Raji (cell line): ENCODE measurements around the gene TNS1.

Source experiments
- POLR2A ChIP-seq: IDR thresholded peaks from 2 replicates; pipeline ENCODE4 v1.6.1; 2011; ENCODE audit warnings: low read depth, low read length, control low read depth; ENCODE audit not compliant: insufficient read depth

TNS1 gene

DNA sequence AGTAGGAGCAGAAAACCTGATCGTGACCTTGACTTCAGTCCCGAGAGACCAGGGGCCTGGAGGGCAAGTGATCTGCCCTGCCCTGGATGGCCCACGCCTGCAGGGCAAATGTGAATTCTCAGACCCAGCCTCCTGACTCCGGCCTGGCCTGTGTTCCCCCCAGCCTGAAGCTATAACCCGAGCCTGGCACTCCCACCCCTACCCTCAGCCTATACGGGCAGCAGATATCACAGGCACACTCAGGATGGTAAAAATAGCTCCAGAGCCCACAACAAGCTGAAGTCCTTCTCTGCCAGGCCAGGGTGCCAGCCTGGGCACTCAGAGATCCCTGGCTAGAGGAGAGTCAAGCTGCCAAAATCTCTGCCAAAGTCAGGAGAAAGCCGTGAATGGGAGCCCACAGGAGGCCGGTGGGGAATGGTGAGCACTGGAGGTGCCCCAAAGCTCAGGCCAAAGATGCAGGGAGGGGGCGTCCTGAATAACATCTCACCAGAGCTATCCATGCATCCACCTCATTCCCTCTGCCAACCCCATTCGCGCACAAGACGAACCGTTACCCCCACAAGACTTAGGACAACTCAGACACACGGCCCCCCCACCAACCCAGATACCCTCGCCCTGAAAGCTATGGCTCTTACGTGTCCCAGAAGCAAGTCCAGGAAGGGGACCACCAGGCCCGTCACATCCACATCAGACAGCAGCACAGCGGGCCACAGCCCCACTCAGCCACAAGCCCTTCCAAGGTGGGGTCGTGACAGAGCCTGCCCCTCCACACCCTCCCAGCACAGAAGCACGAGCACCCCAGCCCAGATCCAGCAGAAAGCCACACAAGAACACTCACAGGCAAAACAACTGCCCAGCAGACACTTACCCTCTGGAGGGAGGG, 144.9 kb downstream of the TNS1 start:
- TF ChIP-seq POLR2A, result no peak

DNA sequence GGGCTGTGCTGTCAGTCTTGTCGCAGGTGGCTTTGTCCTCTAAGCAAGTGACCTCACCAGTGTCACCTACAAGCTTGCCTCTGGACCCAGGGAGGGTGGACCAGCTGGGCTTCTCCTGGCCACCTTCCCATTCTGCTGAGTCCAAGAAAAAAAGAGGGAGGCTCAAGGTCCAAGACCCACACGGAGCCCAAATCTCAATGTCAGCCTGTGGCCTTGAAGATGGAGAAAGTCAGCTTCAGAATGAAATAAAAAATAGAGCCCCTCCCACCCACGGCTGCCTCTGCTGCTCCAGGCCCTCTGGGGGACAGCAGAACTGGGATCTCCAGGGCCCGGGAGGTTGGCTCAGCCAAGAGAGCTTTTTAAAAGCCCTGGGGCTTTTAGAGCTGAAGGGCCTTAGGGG, 145.9 kb downstream of the TNS1 start:
- no peak for TF ChIP-seq POLR2A

DNA sequence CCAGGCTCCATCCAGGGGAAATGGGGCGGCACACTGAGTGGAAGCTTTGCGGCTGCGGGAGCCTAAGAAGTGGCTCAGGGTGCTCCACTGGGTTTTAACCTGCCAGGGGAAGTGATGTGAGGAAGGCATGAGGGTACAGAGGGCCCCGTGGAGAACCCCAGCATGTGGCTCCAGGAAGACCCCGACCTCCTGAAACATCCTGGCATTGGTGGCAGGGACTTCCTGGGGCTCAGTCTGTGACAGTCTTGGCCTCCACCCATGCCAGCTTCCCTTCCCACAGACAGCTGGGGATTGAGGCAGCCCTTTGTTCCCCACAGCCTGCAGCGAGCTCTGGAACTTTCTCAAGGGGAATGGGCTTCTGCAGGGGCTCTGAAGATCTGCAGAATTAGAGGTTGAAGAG, 146.6 kb downstream of the TNS1 start:
- TF ChIP-seq POLR2A, result no peak

DNA sequence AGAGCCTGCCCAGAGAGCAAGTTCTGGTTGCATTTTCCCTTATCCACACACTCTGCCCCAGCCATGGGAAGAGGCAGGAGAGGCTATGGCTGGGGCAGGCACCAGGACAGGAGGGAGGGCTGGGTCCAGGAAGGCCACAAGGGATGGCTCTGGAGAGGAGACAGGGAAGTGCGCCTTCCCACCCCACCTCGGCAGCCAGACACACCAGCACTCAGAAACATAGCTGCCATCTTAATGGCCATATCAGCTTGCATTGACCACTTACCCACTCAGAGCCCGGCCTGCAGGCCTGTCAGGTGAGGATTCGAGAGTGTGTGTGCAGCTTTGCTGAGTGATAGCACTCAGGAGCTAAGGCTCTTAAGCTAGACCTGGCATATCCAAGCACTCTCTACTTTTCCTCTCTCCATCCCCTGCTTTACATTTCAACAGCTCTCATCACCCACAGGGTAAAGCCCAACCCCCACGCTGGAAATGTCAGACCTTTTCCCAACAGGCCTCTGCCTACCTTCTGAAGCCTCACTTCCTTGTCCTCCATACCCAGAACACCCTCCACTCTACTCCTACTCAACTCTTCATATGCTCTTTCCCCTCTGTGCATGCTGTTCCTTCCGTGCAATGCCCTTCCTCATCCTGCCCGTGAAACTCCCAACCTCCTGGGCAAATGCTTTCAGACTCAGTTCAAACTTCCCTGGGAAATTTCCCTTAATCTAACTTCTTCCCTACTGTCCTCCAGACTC, 147.9 kb downstream of the TNS1 start:
- TF ChIP-seq POLR2A, result no peak

DNA sequence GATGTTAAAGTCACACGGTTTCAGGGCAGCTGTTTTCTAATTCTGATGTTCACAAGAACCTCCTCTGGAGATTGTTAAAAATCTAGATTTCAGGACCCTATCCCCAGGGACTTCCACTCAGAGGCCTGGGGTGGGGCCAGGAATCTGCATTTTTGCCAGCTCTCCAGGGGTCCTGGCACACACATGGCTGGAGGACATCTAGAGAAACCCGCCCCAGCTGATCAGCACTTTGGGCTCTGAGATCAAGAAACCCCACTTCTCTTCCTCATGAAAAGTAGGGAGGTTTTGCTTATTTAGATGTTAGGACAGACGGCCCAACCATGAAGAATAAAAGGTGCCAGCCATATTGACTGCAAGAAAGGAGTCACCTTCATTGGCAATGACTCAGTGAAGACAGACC, 148.8 kb downstream of the TNS1 start:
- TF ChIP-seq POLR2A, result no peak

DNA sequence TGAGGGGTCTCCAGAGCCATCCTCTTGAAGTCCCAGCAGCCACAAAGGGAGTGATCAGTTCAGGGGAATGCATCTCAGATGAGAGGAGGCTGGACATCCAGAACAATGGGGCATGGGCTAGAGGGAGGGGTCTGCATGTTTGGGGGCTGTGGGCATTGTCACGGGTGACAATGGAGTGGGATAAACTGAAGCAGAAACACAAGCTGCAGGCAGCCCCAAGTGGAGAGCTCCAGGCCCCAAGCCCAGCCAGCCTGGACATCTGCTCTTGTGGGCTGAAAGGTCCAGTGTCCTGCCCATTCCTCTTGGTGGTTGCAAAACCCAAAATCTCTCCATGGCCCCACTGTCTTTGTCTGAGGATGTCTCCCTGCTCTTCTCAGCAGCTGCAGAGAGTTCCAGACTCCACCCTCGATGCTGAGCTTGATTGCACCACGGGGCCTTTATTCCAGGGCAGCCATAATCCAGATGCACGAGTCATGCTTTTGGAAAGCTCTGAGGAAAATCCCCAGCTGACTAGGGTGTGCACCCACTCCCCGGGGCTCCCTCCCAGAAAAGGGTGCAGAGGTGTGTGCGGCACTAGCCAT, 149.4 kb downstream of the TNS1 start:
- TF ChIP-seq POLR2A, result no peak

DNA sequence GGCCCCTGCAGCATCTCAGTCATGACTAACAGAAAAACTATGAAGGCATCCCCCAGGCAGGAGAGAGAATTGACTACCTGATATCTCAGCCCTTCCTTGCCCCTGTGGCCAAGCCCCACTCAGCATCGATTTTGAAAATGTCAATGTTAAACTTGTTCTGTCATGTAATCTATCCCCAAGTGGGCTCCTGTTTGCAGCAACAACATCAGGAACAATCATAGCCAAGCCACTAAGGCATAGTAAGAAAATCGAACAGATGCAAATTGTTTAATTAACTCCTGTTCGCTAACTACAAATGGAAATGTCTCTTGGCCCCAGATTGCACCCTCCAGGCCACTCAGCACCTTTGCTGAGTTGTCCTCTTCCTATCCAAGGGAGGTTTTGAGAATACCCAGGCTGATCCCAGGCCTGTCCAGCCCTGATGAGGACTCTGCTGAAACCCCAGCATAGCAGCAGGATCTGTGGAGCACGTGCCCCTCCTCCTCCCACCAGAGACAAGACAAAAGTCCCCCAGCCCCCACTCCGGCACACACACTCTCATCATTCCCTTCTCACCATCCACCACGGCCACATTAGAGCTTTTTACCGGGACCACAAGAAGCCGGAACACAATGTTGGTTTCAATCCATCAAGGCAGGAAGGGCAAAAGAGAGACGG, 150.1 kb downstream of the TNS1 start:
- no peak for TF ChIP-seq POLR2A

DNA sequence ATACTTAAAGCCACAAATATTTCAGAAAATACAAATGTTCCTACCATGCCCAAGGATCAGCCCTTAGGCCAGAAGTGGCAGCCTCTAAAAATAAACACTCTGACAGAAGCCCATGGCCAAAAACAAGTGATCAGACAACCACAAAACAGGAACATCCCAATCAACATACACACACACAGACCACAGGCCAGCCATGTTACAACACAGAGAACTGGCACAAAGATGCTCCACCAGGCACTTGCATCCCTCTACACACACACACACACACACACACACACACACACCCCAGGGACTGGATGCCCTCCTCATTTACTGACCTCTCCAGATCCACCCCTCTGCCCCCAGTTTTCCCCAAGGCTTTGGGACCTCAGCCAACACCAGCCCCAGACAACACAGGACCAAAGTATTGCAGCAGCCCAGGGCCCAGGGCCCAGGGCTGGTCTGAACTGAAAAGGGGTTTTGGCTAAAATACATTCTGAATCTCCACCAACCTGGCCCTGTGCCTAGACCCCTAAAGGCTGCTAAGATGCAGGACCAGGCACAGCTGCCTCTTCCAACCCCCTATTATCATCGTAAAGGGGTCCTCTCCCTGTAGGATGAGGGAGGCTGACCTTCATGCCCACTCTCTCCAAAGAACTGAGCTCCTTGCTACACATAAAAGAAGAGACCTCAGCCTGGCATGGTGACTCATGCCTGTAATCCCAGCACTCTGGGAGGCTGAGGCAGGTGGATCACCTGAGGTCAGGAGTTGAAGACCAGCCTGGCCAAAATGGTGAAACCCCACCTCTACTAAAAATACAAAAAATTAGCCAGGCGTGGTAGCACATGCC, 151.4 kb downstream of the TNS1 start:
- TF ChIP-seq POLR2A, result no peak

DNA sequence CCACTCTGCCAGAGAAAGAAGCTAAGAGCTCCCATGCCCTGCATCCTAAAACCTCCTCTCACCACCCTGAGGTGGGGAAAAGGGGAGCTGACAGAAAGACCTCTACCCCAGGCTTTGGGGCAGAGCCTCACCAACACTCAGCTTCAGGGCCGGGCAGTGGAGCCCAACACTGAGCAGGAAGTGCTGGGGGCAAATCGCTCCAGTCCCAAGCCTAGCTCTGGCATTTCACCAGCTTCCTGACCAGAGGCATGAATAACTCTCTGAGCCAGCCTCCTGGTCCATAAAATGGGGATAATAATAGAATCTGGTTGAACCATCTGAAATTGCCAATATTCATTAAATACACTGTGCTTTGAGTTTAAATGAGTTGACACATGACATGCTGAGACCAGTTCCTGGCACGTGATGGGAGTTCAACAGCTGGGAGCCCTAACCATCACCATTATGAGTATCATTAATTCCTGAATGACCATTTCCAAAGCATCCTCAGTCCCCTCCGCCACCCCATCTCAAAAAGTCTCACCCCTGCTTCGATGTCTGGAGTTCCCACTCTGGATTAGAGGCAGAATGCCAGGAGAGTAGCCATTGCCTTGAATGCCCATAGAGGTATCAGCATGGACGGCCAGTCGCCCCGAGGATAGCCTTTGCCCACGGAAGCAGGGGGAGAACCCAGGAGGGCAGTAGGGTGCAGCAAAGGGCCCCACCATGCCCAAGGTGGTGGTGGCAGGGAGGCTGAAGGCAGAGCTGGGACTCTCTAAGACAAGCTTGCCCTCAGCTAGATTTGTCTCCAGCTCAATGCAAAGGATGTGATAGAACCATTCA, 153.4 kb downstream of the TNS1 start:
- no peak for TF ChIP-seq POLR2A

DNA sequence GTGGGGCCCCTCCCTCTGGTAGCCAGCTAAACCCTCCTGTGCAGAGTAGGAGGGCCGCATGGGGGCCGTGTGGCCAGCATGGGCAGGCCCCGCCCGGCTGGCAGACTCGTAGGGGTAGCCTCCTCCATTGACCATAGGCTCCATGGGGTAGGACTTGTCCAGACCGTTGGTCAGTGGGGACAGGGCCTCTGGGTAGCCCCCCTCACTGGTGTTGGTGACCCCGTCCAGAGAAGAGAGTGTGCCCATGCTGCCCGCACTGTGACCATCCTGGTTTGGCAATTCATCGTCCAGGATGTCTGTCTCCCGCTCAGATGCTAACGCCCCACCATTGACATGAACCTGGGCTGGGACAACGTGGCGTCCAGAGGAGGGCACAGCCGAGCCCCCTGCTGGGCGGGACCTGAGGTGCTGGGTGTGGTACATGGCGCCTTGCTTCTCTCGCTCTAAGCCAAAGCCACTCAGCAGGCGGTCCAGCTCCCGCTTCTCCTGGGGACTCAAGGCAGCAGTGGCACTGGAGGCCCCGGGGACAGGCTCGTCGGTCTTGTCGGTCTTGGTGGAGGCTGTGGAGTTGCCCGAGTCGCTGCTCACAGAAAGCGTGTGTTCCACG, 154.3 kb downstream of the TNS1 start:
- TF ChIP-seq POLR2A, result no peak

DNA sequence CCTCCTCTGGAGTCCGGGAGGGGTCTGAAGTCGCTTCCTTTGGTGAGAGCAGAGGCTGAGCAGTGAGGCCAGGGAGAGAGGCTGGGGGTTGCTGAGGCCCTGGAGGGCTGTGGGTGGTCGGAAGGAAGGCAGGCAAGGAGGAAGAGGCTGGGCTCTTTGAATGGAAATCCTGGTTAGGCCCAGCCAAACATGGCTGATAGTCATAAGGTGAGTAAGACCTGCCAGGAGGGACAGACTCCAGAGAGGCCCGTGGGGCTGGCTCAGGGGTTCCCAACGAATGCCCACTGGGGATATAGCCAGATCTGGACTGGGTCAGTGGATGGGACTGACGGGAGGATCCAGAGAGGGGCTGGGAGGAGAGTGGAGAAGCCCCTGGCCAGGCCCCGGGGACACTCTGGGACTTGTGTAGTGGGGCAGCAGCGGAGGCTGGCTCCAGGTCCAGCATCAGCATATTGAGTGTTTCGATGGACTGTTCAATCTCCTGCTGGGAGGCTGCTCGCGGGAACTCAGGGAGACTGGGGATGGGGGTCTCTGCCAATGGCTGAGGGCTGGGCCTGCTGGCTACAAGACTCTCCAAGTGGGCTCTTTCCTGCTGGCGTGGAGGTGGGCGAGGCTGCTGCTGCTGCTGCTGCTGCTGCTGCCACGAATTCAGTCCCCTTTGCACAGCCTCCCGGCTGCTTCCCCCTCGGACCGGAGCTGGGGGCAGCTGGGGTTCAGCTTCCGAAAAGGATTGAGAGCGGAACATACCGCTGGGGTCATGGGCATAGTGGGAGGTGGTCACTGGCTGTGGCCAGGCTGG, 155.0 kb downstream of the TNS1 start:
- no peak for TF ChIP-seq POLR2A

DNA sequence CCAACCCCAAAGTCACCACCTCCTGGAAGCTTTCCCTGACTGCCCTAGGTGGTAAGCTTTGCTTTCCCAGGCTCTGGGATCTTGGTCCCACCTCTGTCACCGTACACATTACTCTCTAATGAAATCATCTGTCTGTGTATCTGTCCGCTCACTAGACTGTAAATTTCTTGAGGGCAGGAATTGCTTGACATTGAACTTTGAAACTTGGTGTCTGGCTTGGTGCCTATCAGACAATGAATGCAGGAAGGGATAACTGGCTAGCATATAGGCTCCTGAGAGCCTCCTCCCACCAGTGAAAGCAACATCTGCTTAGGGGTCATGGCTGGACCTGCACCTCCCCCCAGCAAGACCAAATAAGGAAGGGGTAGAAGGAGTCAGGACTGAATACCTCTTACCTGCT, 155.7 kb downstream of the TNS1 start:
- no peak for TF ChIP-seq POLR2A

DNA sequence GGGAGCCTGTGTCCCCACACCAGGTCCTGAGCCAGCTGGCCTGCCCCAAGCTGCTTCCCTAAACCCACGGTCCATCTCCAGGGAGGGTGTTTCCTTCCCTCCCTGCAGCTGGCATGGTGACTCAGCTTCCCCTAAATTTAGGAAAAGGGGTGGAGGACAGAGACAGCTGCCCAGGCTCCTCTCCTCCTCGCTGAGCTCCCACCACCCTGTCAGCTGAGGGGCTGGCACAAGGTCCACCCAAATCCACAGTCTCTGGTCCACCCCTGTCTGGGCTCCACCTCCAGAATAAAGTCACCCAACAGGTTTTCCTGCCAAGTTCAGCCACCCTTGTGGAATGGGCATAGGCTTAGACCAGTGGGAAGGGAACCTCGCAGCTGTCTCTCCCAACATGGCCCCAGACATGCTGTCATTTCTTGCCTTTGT, 156.5 kb downstream of the TNS1 start:
- no peak for TF ChIP-seq POLR2A
